Stimulated activated CD4-positive, alpha-beta T cell treated with anti-CD3 and anti-CD28 coated beads, Interleukin-15, amount 100 ng/mL, for 1 hour (primary cell): Measurements from ENCODE around the gene DUXA.
"Not testable (repeated sequence)": the region's sequence is repeated elsewhere in the genome, so short reads cannot be mapped to it uniquely, and the experiment has no call there.

ENCODE experiments used
- DNase-seq, 2 donors: peaks; one replicate each; pipeline ENCODE4 v3.0.0-alpha.2; 2020; ENCODE audit warnings: low read depth in 1 of 2, low spot score in 1 of 2

DUXA gene

GRCh38 chr19:57167385-57167784 lies at the start of gene DUXA:
Gene DUXA, minus strand, starts transcription at chr19:57167485. Its CDS starts 42 bp downstream, at chr19:57167443.
- DNase-seq: no peak

GRCh38 chr19:57212109-57212508 lies 44.8 kb upstream of the DUXA start:
- no peak for DNase-seq

- no peak for DNase-seq
Observed at GRCh38 chr19:57210381-57210780, 43.1 kb upstream of the DUXA start.

GRCh38 chr19:57202160-57202559 lies 34.9 kb upstream of the DUXA start:
- no peak for DNase-seq

- not testable (repeated sequence) for DNase-seq
Observed at GRCh38 chr19:57197874-57198273, 30.6 kb upstream of the DUXA start.

- no peak for DNase-seq
Observed at GRCh38 chr19:57192993-57193392, 25.7 kb upstream of the DUXA start.

- no peak for DNase-seq
Observed at GRCh38 chr19:57192077-57192420, 24.8 kb upstream of the DUXA start.

GRCh38 chr19:57191141-57192076 lies 24.1 kb upstream of the DUXA start, which contains the start of gene ZNF264:
Gene ZNF264, plus strand, starts transcription at chr19:57191500. Its CDS starts 414 bp downstream, at chr19:57191914.
- DNase-seq: peak; percentile 73 to 86

GRCh38 chr19:57190301-57190700 lies 23.0 kb upstream of the DUXA start:
- DNase-seq: no peak

- DNase-seq: no peak
Observed at GRCh38 chr19:57171551-57172081, 4.3 kb upstream of the DUXA start.

- DNase-seq: no peak
Observed at GRCh38 chr19:57165846-57166245, 1.4 kb downstream of the DUXA start.

- no peak for DNase-seq
Observed at GRCh38 chr19:57161985-57162539, 5.2 kb downstream of the DUXA start.

- DNase-seq: no peak
Observed at GRCh38 chr19:57152921-57153320, 14.4 kb downstream of the DUXA start.

- no peak for DNase-seq
Observed at GRCh38 chr19:57141699-57142098, 25.6 kb downstream of the DUXA start.

- DNase-seq: no peak
Observed at GRCh38 chr19:57135797-57136196, 31.5 kb downstream of the DUXA start.

- DNase-seq: not testable (repeated sequence)
Observed at GRCh38 chr19:57127403-57127802, 39.9 kb downstream of the DUXA start.

GRCh38 chr19:57123882-57124281 lies 43.4 kb downstream of the DUXA start:
- DNase-seq: no peak

GRCh38 chr19:57118848-57119247 lies 48.4 kb downstream of the DUXA start:
- DNase-seq: no peak

- not testable (repeated sequence) for DNase-seq
Observed at GRCh38 chr19:57113501-57113900, 53.8 kb downstream of the DUXA start.

GRCh38 chr19:57111329-57111644 lies 56.0 kb downstream of the DUXA start:
- no peak for DNase-seq

GRCh38 chr19:57110592-57111328 lies 56.5 kb downstream of the DUXA start:
- DNase-seq: no peak
